Breast epithelium (tissue), 4 donors: ENCODE measurements around the gene INHA. TPM values are rescaled to one million over a fixed set of nuclear protein-coding genes. Genes with fewer than 3 reads are reported as not detected.

Experiments used
- DNase-seq, 2 donors: peaks; one replicate each; pipeline ENCODE4 v3.0.0-alpha.2; 2019; ENCODE audit warnings: low spot score in 2 of 2
- H3K27ac ChIP-seq, 2 donors: fragments of 200-600 bp; sonication (generic) in 1 of 2; one replicate each; pipeline ENCODE4 v1.5.1; 2016 to 2019; ENCODE audit warnings: mild to moderate bottlenecking in 1 of 2
- H3K27me3 ChIP-seq, 2 donors: fragments of 200-600 bp; sonication (generic) in 1 of 2; one replicate each; pipeline versions ENCODE4 v1.5.1 to v1.6.0; 2017 to 2019; ENCODE audit warnings: control low read depth in 1 of 2, mild to moderate bottlenecking in 1 of 2
- H3K36me3 ChIP-seq: fragments of 200-600 bp; one replicate; pipeline ENCODE4 v1.5.1; 2019
- H3K4me1 ChIP-seq, 2 donors: fragments of 200-600 bp; sonication (generic); one replicate each; pipeline ENCODE4 v1.5.1; 2016 to 2019; ENCODE audit warnings: control low read depth in 1 of 2
- H3K4me3 ChIP-seq, 3 donors: fragments of 200-600 bp; sonication (generic); 1 replicate in 2 of 3; 2 replicates in 1 of 3; pipeline ENCODE4 v1.5.1; 2016 to 2019; ENCODE audit warnings: mild to moderate bottlenecking in 3 of 3, moderate library complexity in 2 of 3
- H3K9me3 ChIP-seq, 2 donors: fragments of 200-600 bp; sonication (generic) in 1 of 2; one replicate each; pipeline ENCODE4 v1.5.1; 2016 to 2019; ENCODE audit warnings: control low read depth in 1 of 2
- POLR2A ChIP-seq: fragments of 450-650 bp; IDR thresholded peaks from one replicate; pipeline ENCODE4 v1.6.1; 2016; ENCODE audit warnings: antibody characterized with exemption, mild to moderate bottlenecking, moderate library complexity
- POLR2AphosphoS5 ChIP-seq, 3 donors: sonication (generic); formaldehyde crosslinking; IDR thresholded peaks; one replicate each; pipeline ENCODE4 v1.6.1; 2017; ENCODE audit warnings: antibody characterized with exemption in 3 of 3
- intact Hi-C: fragments of 100-400 bp; cut with DNase I; formaldehyde crosslinking; loops from one replicate; pipeline ENCODE4 v1.15.1; 2023; ENCODE audit warnings: low total_unique reads
- total RNA-seq, 3 donors: library from RNA; depleted of rRNA; stranded (reverse); fragments of >200 nt; gene quantifications; one replicate each; pipeline ENCODE4 v1.1.0, GENCODE V29; 2016
- TF ChIP-seq, protein P1 (sequence below), 3 donors: fragments of 450-650 bp; IDR thresholded peaks; one replicate each; pipeline ENCODE4 v1.5.1; 2016 to 2017; ENCODE audit warnings: antibody characterized with exemption in 3 of 3, mild to moderate bottlenecking in 3 of 3, moderate library complexity in 3 of 3

Gene INHA
- total RNA-seq, 3 donors from 2014 or later, result 0.64 to 0.73 TPM; not detected in 1

DNA sequence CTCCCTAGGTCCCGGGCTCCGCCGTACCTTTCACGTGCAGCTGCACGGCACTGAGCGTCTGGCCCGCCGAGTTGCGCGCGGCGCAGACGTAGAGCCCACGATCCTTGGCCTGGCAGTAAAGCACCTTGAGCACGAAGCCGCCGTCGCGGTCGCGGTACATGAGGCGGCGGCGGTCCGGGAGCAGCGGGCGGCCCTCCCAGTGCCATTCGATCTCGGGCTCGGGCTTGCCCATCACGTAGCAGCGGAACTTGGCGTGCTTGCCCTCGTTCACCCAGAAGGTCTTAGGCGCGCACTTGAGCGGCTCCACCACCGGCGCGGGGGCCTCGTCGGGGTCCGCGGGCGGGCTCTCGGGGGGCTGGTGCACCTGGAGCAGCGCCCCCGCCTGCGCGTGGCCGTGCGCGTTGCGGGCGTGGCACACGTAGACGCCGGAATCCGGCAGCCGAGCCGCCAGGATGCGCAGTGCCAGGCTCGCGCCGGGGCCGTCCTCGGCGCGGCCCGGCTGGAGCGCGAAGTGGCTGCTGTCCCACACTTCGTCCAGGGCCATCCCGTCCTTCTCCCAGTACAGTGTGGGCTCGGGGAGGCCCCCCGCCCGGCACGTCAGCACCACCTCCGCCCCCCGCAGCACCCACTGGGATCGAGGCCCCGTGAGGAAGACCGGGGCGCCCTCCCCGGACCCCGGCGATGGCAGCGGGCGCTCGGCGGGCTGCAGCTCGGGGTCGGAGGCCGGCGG lies 1.8 kb upstream of the INHA start:
- Histone ChIP-seq H3K27me3 (no peaks in the 10 kb centered on the region), H3K36me3 (no peaks in the 10 kb centered on the region), H3K27ac (peak overlapping the region; percentile 77 to 93), H3K4me3 (peak overlapping the region; percentile 67 to 99 (median 76)), H3K4me1 (no peaks in the 10 kb centered on the region), H3K9me3 (no peaks in the 10 kb centered on the region)
- TF ChIP-seq POLR2AphosphoS5 (IDR thresholded peaks at IDR 0.05) (no peak), POLR2A (no peak)
- TF ChIP-seq, protein P1, sequence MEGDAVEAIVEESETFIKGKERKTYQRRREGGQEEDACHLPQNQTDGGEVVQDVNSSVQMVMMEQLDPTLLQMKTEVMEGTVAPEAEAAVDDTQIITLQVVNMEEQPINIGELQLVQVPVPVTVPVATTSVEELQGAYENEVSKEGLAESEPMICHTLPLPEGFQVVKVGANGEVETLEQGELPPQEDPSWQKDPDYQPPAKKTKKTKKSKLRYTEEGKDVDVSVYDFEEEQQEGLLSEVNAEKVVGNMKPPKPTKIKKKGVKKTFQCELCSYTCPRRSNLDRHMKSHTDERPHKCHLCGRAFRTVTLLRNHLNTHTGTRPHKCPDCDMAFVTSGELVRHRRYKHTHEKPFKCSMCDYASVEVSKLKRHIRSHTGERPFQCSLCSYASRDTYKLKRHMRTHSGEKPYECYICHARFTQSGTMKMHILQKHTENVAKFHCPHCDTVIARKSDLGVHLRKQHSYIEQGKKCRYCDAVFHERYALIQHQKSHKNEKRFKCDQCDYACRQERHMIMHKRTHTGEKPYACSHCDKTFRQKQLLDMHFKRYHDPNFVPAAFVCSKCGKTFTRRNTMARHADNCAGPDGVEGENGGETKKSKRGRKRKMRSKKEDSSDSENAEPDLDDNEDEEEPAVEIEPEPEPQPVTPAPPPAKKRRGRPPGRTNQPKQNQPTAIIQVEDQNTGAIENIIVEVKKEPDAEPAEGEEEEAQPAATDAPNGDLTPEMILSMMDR (IDR thresholded peaks at IDR 0.05), result no peak
- no peak for DNase-seq
- intact Hi-C loops, result no loop called here

- H3K4me3 ChIP-seq, result peak overlapping the region; percentile 67 to 99 (median 76)
- intact Hi-C loops, result no loop called here
- H3K36me3 ChIP-seq, result no peaks in the 10 kb centered on the region
- H3K27ac ChIP-seq, result peak overlapping the region; percentile 77 to 93
- no peaks in the 10 kb centered on the region for H3K4me1 ChIP-seq
- H3K9me3 ChIP-seq, result no peaks in the 10 kb centered on the region
- TF ChIP-seq POLR2AphosphoS5 (IDR thresholded peaks at IDR 0.05), result no peak
- no peaks in the 10 kb centered on the region for H3K27me3 ChIP-seq
- no peak for DNase-seq
Observed at GRCh38 chr2:219570924-219571310, 1.2 kb upstream of the INHA start.

- peak within 1 kb of the TSS; percentile 77 to 93 for H3K27ac ChIP-seq
- no peaks in the 10 kb centered on the region for H3K4me1 ChIP-seq
- intact Hi-C loops, result no loop called here
- TF ChIP-seq, protein P1 (IDR thresholded peaks at IDR 0.05), result no peak
- no peak for TF ChIP-seq POLR2AphosphoS5 (IDR thresholded peaks at IDR 0.05)
- TF ChIP-seq POLR2A, result no peak
- DNase-seq, result peak in 1 of 2 donors; percentile 72
- peak within 1 kb of the TSS; percentile 67 to 99 (median 76) for H3K4me3 ChIP-seq
- no peaks in the 10 kb centered on the region for H3K27me3 ChIP-seq
- no peaks in the 10 kb centered on the region for H3K9me3 ChIP-seq
- no peaks in the 10 kb centered on the region for H3K36me3 ChIP-seq
Observed at GRCh38 chr2:219571311-219572236, 536 bp upstream of the INHA start, which contains the start of gene OBSL1. TSS of gene OBSL1 (minus strand) at chr2:219571539. CDS start at chr2:219571232, 307 bp downstream.

GRCh38 chr2:219573166-219573565 lies 1.1 kb downstream of the INHA start:
- no peak for TF ChIP-seq POLR2AphosphoS5 (IDR thresholded peaks at IDR 0.05)
- TF ChIP-seq, protein P1 (IDR thresholded peaks at IDR 0.05), result no peak
- no peak overlapping the region for H3K27ac ChIP-seq

DNA sequence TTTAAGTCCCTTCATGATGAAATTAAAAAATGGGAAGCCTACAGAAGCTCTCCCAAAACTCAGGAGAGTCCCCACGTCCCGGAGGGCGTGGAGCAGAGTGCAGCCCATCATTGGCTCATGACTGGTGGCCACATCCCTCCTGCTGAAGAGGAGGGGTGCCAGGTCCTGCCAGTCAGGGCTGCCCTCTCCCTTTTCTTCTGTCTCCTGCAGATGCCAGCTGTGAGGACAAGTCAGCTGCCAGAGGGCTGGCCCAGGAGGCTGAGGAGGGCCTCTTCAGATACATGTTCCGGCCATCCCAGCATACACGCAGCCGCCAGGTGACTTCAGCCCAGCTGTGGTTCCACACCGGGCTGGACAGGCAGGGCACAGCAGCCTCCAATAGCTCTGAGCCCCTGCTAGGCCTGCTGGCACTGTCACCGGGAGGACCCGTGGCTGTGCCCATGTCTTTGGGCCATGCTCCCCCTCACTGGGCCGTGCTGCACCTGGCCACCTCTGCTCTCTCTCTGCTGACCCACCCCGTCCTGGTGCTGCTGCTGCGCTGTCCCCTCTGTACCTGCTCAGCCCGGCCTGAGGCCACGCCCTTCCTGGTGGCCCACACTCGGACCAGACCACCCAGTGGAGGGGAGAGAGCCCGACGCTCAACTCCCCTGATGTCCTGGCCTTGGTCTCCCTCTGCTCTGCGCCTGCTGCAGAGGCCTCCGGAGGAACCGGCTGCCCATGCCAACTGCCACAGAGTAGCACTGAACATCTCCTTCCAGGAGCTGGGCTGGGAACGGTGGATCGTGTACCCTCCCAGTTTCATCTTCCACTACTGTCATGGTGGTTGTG lies 2.6 kb downstream of the INHA start:
- Histone ChIP-seq H3K9me3 (no peaks in the 10 kb centered on the region), H3K27ac (no peak overlapping the region), H3K4me1 (no peaks in the 10 kb centered on the region), H3K27me3 (no peaks in the 10 kb centered on the region), H3K36me3 (no peaks in the 10 kb centered on the region), H3K4me3 (no peak overlapping the region)
- TF ChIP-seq, protein P1 (IDR thresholded peaks at IDR 0.05), result no peak
- TF ChIP-seq POLR2A, result no peak
- no peak for TF ChIP-seq POLR2AphosphoS5 (IDR thresholded peaks at IDR 0.05)
- no peak for DNase-seq
- intact Hi-C loops, result no loop called here

More at GRCh38 chr2:219573166-219573565, 1.1 kb downstream of the INHA start:
- Histone ChIP-seq H3K4me3 (no peak overlapping the region), H3K27me3 (no peaks in the 10 kb centered on the region), H3K4me1 (no peaks in the 10 kb centered on the region), H3K9me3 (no peaks in the 10 kb centered on the region), H3K36me3 (no peaks in the 10 kb centered on the region)
- intact Hi-C loops, result no loop called here
- DNase-seq, result no peak
